Neural progenitor cell (in vitro differentiated cells): ENCODE measurements around the gene SNX30. TPM values are rescaled to one million over a fixed set of nuclear protein-coding genes. Genes with fewer than 3 reads are reported as not detected.

ENCODE experiments used
- DNase-seq: peaks from one replicate; pipeline ENCODE4 v3.0.0-alpha.2; 2016; ENCODE audit warnings: low spot score
- H2AFZ ChIP-seq: fragments of 200-600 bp; sonication (generic); replicated peaks from 2 replicates; pipeline ENCODE4 v1.6.1; 2016; ENCODE audit warnings: antibody characterized with exemption
- H3F3A ChIP-seq: fragments of 200-600 bp; sonication (generic); 2 replicates; pipeline ENCODE4 v1.6.1; 2016; ENCODE audit warnings: antibody characterized with exemption, low read depth
- H3K27ac ChIP-seq: fragments of 200-600 bp; sonication (generic); 2 replicates; pipeline ENCODE4 v1.5.1; 2016; ENCODE audit warnings: mild to moderate bottlenecking
- H3K27me3 ChIP-seq: fragments of 200-600 bp; sonication (generic); 2 replicates; pipeline ENCODE4 v1.6.1; 2016; ENCODE audit warnings: mild to moderate bottlenecking, moderate library complexity
- H3K36me3 ChIP-seq: fragments of 200-600 bp; sonication (generic); 2 replicates; pipeline ENCODE4 v1.5.1; 2016
- H3K4me1 ChIP-seq: fragments of 200-600 bp; sonication (generic); 2 replicates; pipeline ENCODE4 v1.6.1; 2016; ENCODE audit warnings: mixed run types
- H3K4me2 ChIP-seq: fragments of 200-600 bp; sonication (generic); 2 replicates; pipeline ENCODE4 v1.6.1; 2016
- H3K4me3 ChIP-seq: fragments of 200-600 bp; sonication (generic); 2 replicates; pipeline ENCODE4 v1.5.1; 2016
- H3K79me2 ChIP-seq: fragments of 200-600 bp; sonication (generic); 2 replicates; pipeline ENCODE4 v1.6.1; 2016; ENCODE audit warnings: low read depth
- H3K9ac ChIP-seq: fragments of 200-600 bp; sonication (generic); 2 replicates; pipeline ENCODE4 v1.6.1; 2016
- H3K9me3 ChIP-seq: fragments of 200-600 bp; sonication (generic); 2 replicates; pipeline ENCODE4 v1.5.1; 2016; ENCODE audit warnings: low read depth
- H4K20me1 ChIP-seq: fragments of 200-600 bp; sonication (generic); 2 replicates; pipeline ENCODE4 v1.6.1; 2016; ENCODE audit warnings: low read depth
- H3K27ac Mint-ChIP-seq: 3 replicates; pipeline ENCODE4 v1.8.0; 2021; ENCODE audit warnings: mixed read lengths
- H3K27me3 Mint-ChIP-seq: 2 replicates; pipeline ENCODE4 v1.8.0; 2022; ENCODE audit warnings: low read depth, mild to moderate bottlenecking, inconsistent platforms, moderate library complexity, mixed read lengths; ENCODE audit not compliant: insufficient read depth
- H3K36me3 Mint-ChIP-seq: 3 replicates; pipeline ENCODE4 v1.8.0; 2021; ENCODE audit warnings: mixed read lengths
- H3K4me1 Mint-ChIP-seq: 3 replicates; pipeline ENCODE4 v1.8.0; 2021; ENCODE audit warnings: mixed read lengths
- H3K4me3 Mint-ChIP-seq: 3 replicates; pipeline ENCODE4 v1.8.0; 2021; ENCODE audit warnings: mild to moderate bottlenecking, moderate library complexity, mixed read lengths
- H3K9me3 Mint-ChIP-seq: 3 replicates; pipeline ENCODE4 v1.8.0; 2020; ENCODE audit warnings: mixed read lengths
- CTCF ChIP-seq: fragments of 200-600 bp; sonication (generic); IDR thresholded peaks from 2 replicates; pipeline ENCODE4 v1.5.1; 2017; ENCODE audit warnings: antibody characterized with exemption, mild to moderate bottlenecking
- EZH2 ChIP-seq: fragments of 200-600 bp; sonication (generic); IDR thresholded peaks from 2 replicates; pipeline ENCODE4 v1.6.1; 2017; ENCODE audit warnings: antibody characterized with exemption, mild to moderate bottlenecking, moderate library complexity
- EZH2phosphoT487 ChIP-seq: fragments of 200-600 bp; sonication (generic); IDR thresholded peaks from 2 replicates; pipeline ENCODE4 v1.6.1; 2017; ENCODE audit warnings: antibody characterized with exemption
- total RNA-seq: library from RNA; depleted of rRNA; stranded (reverse); fragments of >200 nt; gene quantifications from 2 replicates; pipeline ENCODE4 v1.2.3, GENCODE V29; 2015; ENCODE audit warnings: low replicate concordance

SNX30 gene
- total RNA-seq, 1 donor from 2014 or later = 19.9 TPM

- peaks cover 2% of the 10 kb centered on the region for H3K27me3 Mint-ChIP-seq
- no peaks in the 10 kb centered on the region for H3K9me3 ChIP-seq
- H3K27ac ChIP-seq = no peak overlapping the region
- H3K36me3 ChIP-seq = no peaks in the 10 kb centered on the region
- H3K4me1 ChIP-seq = no peaks in the 10 kb centered on the region
- no peak overlapping the region for H3K4me3 ChIP-seq
- H3F3A ChIP-seq = no peaks in the 10 kb centered on the region
- H3K27me3 ChIP-seq = no peaks in the 10 kb centered on the region
- TF ChIP-seq EZH2phosphoT487 = no peak
- TF ChIP-seq CTCF = no peak
- TF ChIP-seq EZH2 = no peak
- H3K27ac Mint-ChIP-seq = no peak overlapping the region
- no peaks in the 10 kb centered on the region for H3K4me1 Mint-ChIP-seq
- H3K36me3 Mint-ChIP-seq = peaks cover 2% of the 10 kb centered on the region
- no peak overlapping the region for H2AFZ ChIP-seq
- no peak overlapping the region for H3K4me3 Mint-ChIP-seq
- DNase-seq = no peak
- H3K79me2 ChIP-seq = no peaks in the 10 kb centered on the region
- H3K9ac ChIP-seq = no peak overlapping the region
- no peak overlapping the region for H3K4me2 ChIP-seq
- no peaks in the 10 kb centered on the region for H4K20me1 ChIP-seq
- H3K9me3 Mint-ChIP-seq = no peaks in the 10 kb centered on the region
These were observed 130.1 kb downstream of the SNX30 start for GRCh38 chr9:112880650-112881049.

DNA sequence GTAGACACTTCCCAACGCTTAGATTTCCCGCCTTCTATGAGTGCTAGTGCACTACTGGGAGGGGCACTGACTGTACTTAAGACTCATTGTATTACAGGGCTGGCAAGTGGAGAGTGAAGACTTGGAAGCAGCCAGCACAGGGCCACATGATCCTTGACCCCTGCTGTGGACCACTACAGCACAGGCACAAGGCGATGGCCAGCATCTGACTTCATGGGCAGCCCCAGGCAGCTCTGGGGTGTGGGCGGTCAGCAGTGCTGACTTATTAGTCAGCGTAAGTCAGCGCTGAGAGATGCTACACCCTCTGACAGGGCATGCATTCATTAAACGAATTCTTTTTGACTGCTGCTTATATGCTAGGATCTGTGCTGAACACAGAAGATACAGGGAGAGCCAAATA, 130.8 kb downstream of the SNX30 start:
- H3K27ac Mint-ChIP-seq = no peak overlapping the region
- Histone ChIP-seq H3K4me1 (no peaks in the 10 kb centered on the region), H3K79me2 (no peaks in the 10 kb centered on the region), H3F3A (no peaks in the 10 kb centered on the region), H3K9me3 (no peaks in the 10 kb centered on the region), H3K4me2 (no peak overlapping the region), H2AFZ (no peak overlapping the region), H3K36me3 (no peaks in the 10 kb centered on the region), H3K9ac (no peak overlapping the region), H3K4me3 (no peak overlapping the region), H3K27ac (no peak overlapping the region), H3K27me3 (no peaks in the 10 kb centered on the region), H4K20me1 (no peaks in the 10 kb centered on the region)
- peak overlapping the region; percentile 9 for H3K4me3 Mint-ChIP-seq
- no peaks in the 10 kb centered on the region for H3K4me1 Mint-ChIP-seq
- H3K27me3 Mint-ChIP-seq = peaks cover 2% of the 10 kb centered on the region
- no peak for DNase-seq
- no peak for TF ChIP-seq EZH2
- no peak for TF ChIP-seq EZH2phosphoT487
- no peak for TF ChIP-seq CTCF
- H3K9me3 Mint-ChIP-seq = no peaks in the 10 kb centered on the region
- peaks cover 2% of the 10 kb centered on the region for H3K36me3 Mint-ChIP-seq

DNA sequence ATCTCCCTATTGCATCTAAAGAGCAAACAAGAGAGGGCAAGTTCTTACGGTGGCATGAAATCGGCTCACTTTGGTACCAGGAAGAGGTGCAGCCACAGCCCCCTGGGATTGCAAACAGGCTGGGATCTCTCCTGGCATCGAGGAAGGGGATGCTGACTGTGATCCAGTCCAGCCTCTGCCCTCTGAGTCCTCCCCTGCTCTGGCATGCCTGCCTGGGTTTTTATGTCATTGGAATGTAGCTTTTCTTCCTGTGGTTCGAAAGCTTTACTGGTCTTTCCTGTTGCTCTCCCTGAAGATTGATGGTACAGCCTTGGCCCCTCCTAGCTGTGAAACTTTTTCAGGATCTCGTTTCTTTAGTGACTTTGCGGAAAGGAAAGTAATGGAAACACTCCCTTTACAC, 133.5 kb downstream of the SNX30 start:
- Histone ChIP-seq H3K27ac (no peak overlapping the region), H3K79me2 (no peaks in the 10 kb centered on the region), H3K4me1 (no peaks in the 10 kb centered on the region), H3K4me2 (no peak overlapping the region), H3K36me3 (no peaks in the 10 kb centered on the region), H3K4me3 (no peak overlapping the region), H3K27me3 (peaks cover 2% of the 10 kb centered on the region), H2AFZ (no peak overlapping the region), H3K9ac (no peak overlapping the region), H3F3A (no peaks in the 10 kb centered on the region), H4K20me1 (no peaks in the 10 kb centered on the region), H3K9me3 (no peaks in the 10 kb centered on the region)
- no peaks in the 10 kb centered on the region for H3K9me3 Mint-ChIP-seq
- H3K27ac Mint-ChIP-seq = peak overlapping the region; percentile 27
- TF ChIP-seq EZH2 = no peak
- TF ChIP-seq EZH2phosphoT487 = no peak
- no peak overlapping the region for H3K4me3 Mint-ChIP-seq
- DNase-seq = no peak
- H3K4me1 Mint-ChIP-seq = no peaks in the 10 kb centered on the region
- H3K27me3 Mint-ChIP-seq = peaks cover 5% of the 10 kb centered on the region
- peaks cover 2% of the 10 kb centered on the region for H3K36me3 Mint-ChIP-seq

DNA sequence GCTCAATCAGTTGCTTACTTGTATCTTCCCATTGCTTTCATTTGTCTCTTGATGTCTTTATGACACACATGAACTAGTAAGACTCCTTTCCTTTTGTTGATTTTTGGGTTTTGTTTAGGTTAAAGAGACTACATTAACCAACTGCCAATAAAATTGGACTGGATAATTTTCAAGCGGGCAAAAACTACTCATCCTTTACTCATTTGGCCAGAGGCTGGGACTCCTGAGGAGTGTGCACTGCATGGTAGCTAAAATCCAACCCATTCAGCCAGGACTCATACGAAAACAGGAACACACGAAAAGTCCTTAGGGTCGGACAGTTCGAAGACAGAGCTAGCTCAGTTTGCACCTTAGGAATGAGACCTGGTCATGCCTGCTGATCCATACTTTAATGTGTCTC, 134.2 kb downstream of the SNX30 start:
- no peaks in the 10 kb centered on the region for H3K4me1 ChIP-seq
- Mint-ChIP-seq H3K27ac (no peak overlapping the region), H3K36me3 (peaks cover 2% of the 10 kb centered on the region), H3K4me1 (no peaks in the 10 kb centered on the region), H3K9me3 (peaks cover 1% of the 10 kb centered on the region), H3K27me3 (peaks cover 5% of the 10 kb centered on the region), H3K4me3 (no peak overlapping the region)
- H3K79me2 ChIP-seq = no peaks in the 10 kb centered on the region
- H4K20me1 ChIP-seq = no peaks in the 10 kb centered on the region
- no peaks in the 10 kb centered on the region for H3K9me3 ChIP-seq
- TF ChIP-seq EZH2 = no peak
- TF ChIP-seq CTCF = no peak
- TF ChIP-seq EZH2phosphoT487 = no peak
- H3K4me2 ChIP-seq = no peak overlapping the region
- H3K36me3 ChIP-seq = no peaks in the 10 kb centered on the region
- DNase-seq = no peak
- H3K27ac ChIP-seq = no peak overlapping the region
- H3K9ac ChIP-seq = no peak overlapping the region
- H2AFZ ChIP-seq = no peak overlapping the region
- no peak overlapping the region for H3K4me3 ChIP-seq
- H3K27me3 ChIP-seq = peaks cover 8% of the 10 kb centered on the region
- no peaks in the 10 kb centered on the region for H3F3A ChIP-seq
